CD4-positive, alpha-beta T cell treated with Interleukin-6 for 4 hours (primary cell): ENCODE results near the gene FOXE3.
"Not testable (repeated sequence)": the region's sequence is repeated elsewhere in the genome, so short reads cannot be mapped to it uniquely, and the experiment has no call there.

Source experiments
- DNase-seq: peaks from one replicate; pipeline ENCODE4 v3.0.0-alpha.2; 2020; ENCODE audit warnings: mixed read lengths

FOXE3 gene

DNA sequence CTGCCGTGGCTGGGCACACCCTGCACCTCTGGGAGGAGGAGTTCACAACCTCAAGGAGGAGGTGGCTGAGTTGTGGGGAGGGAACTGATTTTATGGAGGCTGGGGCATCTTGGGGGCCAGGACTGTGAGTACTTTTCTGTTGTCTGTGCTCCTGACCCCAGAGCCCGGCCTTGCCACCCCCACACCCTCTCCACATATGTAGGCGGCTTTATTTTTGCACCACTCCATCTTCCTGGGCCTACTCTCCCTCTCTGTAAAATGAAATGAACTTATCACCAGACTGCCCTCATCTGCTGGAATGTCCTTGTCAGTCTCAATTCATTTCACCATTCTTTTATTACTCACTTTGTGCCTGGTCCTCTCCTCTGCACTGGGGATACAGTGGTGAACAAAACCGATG is 34.5 kb downstream of the FOXE3 start:
- DNase-seq: no peak

DNA sequence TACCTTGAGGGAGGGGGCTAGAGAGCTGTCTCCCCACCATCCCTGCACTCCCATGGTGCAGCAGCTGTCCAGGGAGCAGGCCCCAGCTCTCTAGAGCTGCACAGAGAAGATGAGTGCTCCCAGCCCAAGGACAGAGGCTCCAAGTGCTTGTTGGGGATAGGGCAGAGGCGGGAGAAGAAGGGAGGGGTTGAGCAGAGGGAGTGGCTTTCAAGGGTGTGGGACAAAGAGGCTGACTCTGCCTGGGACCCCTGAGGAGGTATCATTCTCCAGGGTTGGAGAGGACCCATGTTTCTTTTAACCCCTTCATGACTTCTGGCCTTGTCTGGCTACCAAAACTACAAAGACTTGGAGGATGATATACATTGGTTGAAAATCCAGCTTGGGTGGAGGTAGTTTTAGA is 36.3 kb downstream of the FOXE3 start:
- DNase-seq: no peak

DNA sequence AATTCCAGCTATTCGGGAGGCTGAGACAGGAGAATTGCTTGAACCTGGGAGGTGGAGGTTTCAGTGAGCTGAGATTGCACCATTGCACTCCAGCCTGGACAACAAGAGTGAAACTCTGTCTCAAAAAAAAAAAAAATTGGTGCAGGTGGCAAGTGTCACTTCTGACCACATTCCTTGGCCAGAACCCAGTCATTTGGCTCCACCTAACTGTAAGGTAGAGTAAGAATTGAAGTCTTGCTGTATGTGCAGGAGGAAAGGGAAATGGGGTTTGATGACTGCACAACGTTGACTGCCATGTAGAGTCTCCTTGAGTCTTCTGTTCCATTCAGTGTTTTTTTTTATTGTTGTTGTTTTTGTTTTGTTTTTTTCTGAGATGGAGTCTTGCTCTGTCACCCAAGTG is 37.8 kb downstream of the FOXE3 start:
- not testable (repeated sequence) for DNase-seq

DNA sequence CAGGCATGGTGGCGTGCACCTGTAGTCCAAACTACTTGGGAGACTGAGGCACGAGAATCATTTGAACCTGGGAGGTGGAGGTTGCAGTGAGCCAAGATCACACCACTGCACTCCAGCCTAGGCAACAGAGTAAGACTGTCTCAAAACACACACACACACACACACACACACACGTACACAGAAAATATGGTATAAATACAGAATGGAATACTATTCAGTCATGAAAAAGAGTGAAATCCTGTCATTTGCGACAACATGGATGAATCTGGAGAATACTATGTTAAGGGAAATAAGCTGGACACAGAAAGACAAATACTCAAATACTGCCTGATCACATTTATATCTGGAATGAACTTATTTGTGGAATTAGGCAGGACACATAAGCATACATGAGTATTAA is 40.2 kb downstream of the FOXE3 start:
- no peak for DNase-seq

DNA sequence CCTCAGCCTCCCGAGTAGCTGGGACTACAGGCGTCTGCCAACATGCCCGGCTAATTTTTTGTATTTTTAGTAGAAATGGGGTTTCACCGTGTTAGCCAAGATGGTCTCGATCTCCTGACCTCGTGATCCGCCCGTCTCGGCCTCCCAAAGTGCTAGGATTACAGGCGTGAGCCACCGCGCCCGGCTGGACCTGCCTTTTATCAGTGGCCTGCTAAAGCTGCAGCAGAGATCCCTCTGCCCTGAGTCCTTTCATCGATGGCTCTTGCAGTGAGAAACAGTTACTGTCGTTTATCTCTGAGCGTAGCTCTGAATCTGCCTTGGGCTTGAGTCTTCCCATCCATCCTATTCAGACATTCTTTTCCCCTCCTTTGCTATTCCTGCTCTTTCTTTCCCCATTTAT is 41.5 kb downstream of the FOXE3 start:
- not testable (repeated sequence) for DNase-seq

DNA sequence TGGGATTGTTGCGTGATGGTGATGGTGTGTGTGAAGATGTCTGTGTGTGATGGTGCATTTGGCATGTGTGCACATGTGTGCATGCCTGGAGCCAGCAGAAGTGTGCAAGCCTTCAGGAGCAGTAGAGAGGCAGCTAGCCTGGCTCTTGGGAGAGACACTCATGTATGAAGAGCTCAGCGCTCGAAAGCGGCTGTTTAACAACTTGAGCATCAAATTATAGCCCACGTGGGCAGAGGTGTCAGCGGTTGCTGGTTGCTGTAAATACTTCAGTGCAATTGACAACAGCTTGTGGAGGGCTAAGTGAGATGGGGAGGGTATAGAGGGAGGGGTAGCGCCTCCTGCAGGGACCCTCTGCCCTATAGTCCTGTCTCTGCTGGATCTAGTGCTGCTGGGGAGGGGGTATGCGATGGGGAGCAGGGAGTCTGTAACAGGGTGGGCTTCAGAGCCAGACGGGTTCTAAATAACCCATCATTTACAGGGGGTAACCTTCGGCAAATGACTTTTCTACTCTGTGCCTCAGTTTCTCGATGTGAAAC is 43.2 kb downstream of the FOXE3 start:
- DNase-seq: no peak

DNA sequence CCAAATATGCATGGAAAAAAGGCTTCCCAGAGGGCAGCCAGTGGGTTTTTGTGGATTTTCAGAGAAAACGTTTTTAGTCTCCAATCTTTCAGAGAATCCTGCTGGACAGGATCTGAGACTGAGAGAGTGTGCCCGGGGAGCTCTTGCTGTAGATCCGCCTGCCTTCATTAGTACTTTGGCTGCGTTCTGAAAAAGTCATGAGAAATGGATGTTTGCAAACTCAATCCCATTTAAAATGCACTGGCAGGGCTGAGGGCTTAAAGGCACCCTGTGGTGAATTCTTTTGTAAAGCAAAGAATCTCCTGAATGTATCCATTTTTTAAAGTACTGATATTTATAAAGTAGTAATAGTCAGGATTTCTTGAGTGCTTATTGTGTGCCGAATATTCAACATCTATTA is 44.0 kb downstream of the FOXE3 start:
- no peak for DNase-seq

DNA sequence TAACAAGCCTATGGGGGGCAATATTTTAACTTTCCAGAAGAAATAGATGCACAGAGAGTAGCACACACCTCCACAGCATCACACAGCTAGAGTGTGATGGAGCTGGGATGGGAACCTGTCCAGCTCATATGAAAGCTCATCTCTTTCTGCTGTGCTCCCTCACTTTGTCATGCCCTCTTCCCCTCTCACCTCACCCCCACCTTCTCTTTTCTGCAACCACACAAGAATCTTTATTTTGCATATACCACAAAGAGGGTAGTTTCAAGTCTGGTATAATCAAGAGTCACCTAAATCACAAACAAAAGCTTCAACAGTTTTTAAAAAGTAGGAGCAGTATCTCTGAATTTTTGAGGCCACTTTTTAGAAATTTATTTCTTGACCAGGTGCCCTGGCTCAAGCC is 44.4 kb downstream of the FOXE3 start:
- no peak for DNase-seq

DNA sequence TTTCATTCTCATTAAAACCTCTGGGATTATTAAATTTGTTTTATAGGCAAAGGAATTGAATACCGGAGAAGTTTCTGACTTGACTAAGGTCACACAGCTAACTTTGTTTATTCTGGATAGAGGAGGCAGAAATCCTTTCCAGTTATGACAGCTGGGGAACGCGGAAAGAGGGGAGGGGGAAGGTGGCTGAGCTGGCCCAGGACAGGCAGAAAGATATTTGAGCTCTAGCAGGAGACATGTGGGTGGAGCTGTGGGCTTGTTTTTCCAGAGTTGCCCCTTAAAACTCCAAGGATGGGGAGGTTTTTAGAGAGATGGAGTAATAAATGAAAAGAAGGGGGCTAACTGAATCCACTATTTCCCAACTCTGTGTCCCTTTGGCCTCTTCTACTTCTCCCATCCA is 49.5 kb downstream of the FOXE3 start:
- DNase-seq: no peak
